NCI-H69 (cell line): ENCODE results near the gene WFDC10A.
"Not testable (repeated sequence)": the region's sequence is repeated elsewhere in the genome, so short reads cannot be mapped to it uniquely, and the experiment has no call there.

Source experiments
- DNase-seq: peaks from one replicate; lab custom pipeline; 2025; lab: John Stamatoyannopoulos, UW

WFDC10A gene

DNA sequence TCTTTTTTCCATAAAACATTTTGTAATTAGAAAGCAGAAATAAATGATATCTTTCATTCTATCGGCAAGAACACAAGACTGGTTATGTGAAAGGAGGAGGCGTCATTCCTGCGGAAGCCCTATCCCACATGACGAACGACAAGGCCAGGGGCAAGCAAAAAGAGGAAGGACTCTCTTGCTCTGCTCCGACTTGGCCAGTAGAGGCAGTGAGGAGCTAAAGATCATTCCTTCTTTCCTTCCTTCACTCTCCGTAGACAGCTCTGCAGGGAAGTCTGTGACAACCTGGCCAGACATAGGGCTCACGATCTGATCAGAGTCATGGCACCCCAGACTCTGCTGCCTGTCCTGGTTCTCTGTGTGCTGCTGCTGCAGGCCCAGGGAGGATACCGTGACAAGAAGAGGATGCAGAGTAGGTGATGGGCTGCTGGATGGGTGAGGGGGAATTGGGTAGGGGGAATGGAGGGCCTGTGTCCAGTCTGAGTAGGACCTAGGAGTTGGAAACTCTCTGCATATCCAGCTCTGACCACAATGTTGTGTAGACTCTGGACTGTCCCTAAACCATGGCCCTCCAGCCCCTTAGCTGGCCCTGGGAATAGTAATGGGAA lies at the start of gene WFDC10A:
Gene WFDC10A, plus strand, starts transcription at position 244 of the 605 bp plus-strand sequence. Its CDS starts 75 bp downstream, at position 319.
- DNase-seq, result peak; percentile 37

DNA sequence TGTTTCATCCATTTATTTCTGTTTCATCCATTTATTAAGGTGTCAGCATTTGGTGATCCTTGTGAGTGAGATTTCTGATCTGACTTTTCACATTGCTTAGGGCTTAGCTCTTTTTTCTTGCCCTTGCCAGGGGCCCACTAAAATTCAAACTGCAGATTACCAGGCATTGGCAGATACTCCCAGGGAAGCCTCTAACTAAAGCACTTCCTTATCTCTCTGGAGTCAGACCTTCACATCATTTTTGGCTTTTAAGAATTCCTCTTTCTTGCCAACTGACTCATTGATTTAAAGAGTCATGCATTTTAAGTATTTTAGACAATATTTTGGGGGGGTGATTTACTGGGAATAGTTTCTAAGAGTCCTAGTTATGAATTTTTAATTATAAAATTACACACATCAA lies 47.8 kb upstream of the WFDC10A start:
- no peak for DNase-seq

DNA sequence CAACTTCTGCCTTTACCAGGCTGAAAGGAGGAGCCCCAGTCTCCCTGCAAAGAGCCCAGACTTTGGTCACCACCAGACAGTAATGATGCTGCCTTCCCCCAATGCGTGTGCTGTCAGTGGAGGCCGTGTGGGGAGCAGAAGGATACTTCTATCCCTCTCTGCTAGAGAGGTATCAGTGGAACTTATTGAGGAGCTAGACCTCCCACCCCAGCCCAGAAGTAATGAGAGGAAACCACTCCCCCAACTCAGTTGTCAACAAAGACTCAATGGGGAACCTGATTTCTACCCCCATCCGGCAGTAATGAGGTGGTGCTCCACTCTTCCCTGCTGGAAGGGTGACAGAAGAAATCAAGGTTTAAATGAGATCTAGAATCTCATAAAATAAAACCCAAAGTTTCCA lies 46.0 kb upstream of the WFDC10A start:
- DNase-seq, result no peak

DNA sequence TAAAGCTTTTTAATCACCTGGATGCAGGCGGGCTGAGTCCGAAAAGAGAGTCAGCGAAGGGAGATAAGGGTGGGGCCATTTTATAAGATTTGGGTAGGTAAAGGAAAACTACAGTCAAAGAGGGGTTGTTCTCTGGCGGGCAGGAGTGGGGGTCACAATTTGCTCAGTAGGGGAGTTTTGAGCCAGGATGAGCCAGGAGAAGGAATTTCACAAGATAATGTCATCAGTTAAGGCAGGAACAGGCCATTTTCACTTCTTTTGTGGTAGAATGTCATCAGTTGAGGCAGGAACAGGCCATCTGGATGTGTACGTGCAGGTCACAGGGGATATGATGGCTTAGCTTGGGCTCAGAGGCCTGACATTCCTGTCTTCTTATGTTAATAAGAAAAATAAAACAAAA lies 45.2 kb upstream of the WFDC10A start:
- not testable (repeated sequence) for DNase-seq

DNA sequence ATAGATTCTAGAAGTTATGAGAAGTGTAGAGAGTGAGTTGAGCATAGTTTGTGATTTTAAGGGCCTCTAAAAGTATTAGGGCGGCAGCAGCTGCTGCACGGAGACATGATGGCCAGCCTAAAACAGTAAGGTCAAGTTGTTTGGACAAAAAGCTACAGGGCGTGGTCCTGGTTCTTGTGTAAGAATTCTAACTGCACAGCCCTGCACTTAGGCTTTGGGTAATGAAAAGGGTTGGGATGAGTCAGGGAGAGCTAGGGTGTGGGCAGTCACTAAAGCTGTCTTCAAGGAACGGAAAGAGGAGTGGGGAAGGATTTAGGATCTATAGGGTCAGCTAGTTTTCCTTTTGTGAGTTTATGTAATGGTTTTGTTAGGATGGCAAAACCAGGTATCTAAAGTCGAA lies 43.6 kb upstream of the WFDC10A start:
- not testable (repeated sequence) for DNase-seq

DNA sequence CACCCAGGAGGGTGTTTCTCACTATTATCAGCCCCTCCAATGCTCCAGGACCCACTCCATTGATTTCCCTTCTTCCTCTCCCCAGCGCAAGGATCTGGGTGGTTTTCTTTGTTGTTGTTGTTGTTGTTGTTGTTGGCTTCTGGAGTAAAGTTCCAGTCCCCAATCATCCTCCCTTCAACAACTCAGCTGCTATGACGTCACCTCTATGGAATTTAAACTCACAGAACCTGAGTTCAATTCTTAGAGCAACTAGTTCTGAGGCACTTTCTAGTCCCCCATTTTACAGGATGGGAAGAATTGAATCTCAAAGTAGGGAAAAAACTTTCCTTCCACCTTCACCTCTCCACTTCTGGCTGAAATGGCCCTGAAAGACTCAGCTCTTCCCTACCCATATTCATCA lies 40.7 kb upstream of the WFDC10A start:
- no peak for DNase-seq

DNA sequence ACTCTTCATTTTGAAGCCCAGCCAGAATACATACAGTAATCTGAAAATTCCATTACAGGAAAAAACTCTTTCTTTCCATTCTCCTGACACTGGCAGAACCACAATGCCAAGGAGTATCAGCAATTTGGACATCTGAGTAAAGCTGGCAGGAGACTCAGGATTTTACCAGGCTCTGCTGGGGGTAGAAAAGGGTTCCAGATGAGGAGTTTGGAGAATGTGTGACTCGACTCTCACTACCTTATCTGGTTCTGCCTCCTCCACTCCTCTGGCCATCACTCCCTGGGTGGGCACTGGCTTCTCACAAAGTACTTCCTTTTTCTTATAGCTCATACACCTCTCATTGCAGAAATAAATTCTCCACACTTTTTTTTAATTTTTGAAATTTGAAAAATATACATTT lies 39.8 kb upstream of the WFDC10A start:
- DNase-seq, result no peak

DNA sequence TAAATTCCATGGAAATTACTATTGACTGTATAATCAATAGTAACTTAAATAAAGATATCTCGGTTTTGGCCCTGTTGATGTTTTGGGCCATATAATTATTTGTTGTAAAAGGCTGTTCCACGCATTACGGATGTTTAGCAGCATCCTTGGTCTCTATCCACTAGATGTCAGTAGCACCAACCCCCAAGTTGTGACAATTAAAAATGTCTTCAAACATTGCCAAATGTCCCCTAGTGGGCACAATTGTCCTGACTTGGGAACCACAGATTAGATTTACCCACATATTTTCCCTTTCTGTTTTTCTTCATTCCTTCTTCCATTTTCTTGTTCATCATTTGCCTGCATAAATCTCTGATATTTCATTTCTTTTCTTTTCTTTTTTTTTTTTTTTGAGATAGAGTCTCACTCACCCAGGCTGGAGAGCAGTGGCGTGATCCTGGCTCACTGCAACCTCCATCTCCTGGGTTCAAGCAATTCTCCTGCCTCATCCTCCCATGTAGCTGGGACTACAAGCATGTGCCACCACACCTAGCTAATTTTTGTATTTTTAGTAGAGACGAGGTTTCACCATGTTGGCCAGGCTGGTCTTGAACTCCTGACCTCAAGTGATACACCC lies 36.9 kb upstream of the WFDC10A start:
- DNase-seq, result peak; percentile 66

DNA sequence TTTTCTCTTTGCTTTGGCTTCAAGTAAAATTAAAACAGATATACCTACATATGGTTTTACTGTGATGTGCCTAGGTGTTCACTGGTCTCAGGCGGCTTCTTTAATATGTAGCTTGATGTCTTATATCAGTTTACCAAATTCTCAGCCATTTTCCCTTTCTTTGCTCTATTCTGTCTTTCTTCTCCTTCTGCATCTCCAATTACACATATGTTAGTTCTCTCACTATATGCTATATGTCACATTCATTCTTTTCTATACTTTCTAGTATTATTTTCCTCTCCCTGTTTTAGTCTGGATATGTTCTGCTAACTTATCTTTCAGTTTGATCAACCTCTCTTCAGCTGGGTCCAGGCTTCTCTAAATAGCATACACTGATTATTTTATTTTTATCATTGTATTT lies 36.0 kb upstream of the WFDC10A start:
- DNase-seq, result no peak

DNA sequence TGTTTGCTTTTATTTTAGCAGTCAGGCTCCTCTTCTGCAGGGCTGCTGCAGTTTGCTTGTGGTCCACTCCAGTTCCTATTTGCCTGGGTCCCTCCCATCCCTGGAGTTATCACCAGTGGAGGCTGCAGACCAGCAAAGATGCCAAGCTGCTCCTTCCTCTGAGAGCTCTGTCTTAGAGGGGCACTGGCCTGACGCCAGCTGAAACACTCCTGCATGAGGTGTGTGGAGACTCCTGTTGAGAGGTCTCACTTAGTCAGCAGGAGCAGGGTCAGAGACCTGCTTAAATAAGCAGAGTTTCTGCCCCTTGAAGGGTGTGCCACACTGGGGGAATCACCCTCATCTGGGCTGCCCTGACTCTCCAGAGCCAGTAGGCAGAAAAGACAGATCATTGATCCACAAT lies 34.3 kb upstream of the WFDC10A start:
- DNase-seq, result no peak

DNA sequence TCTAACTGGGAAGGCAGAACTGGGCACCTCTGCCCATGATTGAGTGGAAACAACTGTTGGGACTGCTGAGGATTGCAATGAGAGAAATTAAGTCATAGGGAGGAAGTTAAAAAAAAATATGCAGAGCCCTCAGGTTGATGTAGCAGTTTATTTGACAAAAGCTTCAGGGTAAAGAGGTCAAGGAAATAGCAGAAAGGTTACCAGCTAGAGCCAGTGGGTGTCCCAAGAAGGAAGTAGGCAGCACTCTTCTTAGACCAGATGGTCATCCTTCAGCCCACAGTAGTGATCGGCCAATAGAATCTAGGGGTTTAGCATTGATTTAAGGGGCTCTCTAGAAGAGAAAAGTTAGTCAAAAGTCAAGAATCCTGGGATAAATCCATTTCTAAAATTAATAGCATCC lies 21.7 kb upstream of the WFDC10A start:
- DNase-seq, result no peak

DNA sequence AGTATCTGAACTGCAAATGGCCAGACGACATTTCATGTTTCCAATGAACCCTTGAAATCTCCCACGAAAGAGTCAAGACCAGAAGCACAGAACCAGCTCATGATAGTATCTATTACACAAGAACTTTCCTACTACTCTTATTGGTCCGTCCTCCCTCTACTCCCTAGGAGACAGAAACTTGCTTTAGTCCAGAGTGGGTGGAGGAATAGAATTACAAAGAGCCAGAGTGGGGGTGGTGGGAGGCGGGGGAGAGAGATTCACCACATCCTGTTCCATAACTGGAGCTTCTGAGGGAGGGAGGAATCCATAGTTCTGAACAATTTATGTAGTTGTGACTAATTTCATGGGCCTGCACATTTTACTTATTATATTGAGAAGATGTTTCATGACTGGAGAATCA lies 18.5 kb upstream of the WFDC10A start:
- DNase-seq, result no peak

DNA sequence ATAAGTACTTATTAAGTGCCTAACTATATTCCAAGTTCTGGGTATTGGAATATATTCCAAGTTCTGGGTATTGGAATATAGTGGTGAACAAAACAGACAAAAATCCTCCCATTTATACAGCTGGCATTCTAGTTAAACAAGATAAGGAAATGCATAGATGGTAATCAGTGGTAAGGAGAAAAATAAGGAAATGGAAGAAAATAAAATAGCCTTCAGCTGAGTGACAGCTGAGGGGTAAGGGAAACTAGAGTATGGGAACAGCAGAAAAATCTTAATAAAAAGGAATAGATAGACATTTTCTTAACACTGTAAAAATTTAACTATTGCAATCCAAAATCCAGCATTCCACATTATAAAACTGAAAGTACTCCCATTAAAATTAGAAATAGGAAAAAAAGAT lies 17.2 kb upstream of the WFDC10A start:
- no peak for DNase-seq

DNA sequence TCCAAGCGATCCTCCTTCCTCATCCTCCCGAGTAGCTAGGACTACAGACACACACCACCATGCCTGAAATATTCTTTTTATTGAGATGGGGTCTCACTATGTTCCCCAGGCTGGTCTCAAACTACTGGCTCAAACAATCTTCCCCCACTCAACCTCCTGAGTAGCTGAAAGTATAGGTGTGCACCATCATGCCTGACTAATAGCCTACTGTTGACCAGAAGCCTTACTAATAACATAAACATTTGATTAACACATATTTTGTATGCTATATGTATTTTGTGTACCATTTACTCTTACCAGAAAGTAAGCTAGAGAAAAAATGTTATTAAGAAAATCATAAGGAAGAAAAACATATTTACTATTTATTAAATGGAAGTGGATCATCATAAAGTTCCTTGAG lies 11.9 kb upstream of the WFDC10A start:
- DNase-seq, result no peak

DNA sequence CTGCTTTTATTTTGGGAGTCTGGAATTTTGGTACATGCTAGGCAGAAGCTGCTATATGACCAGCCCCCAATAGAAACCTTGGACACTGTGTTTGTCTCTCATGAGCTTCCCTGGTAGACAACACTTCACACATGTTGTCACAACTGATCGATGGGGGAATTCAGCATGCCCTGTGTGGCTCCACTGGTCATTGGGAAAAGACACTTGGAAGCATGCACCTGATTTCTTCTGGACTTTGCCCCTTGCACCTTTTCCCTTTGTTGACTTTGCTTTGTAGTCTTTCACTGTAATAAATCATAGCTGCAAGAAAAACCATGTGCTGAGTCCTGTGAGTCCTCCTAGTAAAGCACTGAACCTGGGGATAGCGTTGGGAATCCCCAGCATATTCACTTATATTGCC lies 7.9 kb upstream of the WFDC10A start:
- peak; percentile 1 for DNase-seq

DNA sequence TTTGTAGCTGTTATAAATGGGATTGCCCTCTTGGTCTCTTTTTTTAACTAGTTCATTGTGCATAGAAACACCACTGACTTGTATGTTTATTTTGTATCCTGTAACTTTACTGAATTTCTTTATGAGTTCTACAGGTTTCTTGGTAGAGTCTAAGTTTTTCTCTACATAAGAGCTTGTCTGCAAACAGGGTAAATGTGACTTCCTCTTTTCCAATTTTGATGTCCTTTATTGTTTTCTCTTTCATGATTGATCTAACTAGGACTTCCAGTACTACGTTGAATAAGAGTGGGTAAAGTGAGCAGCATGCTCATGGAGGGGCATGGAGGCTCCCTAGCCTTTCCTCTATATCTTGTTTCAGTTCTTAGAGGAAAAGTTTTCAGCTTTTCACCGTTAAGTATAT lies 3.0 kb upstream of the WFDC10A start:
- DNase-seq, result no peak

DNA sequence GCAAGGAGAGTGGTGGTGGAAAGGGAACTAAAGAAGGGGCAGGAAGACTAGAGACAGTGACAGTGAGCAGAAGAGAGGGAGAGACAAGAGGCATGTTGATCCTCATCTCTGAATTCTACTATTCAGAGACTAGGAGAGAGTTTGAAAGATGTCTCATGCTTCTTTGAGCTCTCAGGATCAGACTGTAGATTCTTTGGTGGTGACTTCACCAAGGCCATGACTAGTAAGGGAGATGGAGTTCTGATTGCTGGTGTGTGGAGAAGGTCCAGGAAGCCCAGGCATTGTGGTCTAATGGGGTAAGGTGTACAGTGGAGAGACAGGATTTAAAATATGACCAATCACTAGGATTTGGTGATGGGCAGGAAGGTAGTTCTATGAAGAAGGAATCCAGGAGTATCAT lies 832 bp downstream of the WFDC10A start:
- no peak for DNase-seq

DNA sequence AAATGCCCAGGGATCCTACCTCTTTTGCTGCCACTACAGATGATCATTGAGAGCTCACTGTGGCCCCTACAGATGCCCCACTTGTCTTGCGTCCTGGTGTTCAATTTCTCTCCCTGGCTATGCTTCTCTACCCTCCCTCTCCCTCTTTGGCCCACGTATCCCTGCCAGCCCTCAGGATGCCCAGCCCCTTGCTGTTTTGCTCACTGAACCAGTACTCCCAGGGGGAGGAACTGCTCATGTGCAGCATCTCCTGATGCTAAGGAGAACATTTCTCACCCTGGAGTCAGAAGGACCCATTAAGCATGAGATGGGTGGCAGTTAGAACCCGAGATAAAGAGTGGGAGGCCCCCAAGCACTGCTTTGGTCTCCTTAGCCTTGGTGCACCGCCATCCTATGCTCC lies 1.6 kb downstream of the WFDC10A start, which contains the start of gene WFDC9:
Gene WFDC9, minus strand, starts transcription at position 101 of the 400 bp plus-strand sequence. CDS start 21,103 bp downstream, outside the sequence.
- DNase-seq, result no peak

DNA sequence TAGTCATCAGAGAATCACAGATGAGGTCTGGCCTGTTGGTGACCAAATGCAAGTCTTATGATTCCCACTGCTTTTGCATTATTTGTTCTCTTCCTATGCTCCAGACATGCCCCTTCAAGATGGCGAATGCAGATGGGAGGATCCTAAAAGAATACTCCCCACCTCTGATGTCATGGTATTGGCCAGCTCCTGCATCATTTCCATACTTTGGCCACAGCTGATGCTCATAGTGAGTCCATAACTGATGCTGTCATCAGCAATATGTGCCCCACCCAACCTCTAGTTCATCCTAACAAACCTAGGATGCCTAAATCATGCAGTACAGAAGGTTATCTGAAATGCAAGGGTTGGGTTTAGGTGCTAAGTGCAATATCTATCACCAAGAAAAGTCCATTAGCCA lies 7.0 kb downstream of the WFDC10A start:
- no peak for DNase-seq

DNA sequence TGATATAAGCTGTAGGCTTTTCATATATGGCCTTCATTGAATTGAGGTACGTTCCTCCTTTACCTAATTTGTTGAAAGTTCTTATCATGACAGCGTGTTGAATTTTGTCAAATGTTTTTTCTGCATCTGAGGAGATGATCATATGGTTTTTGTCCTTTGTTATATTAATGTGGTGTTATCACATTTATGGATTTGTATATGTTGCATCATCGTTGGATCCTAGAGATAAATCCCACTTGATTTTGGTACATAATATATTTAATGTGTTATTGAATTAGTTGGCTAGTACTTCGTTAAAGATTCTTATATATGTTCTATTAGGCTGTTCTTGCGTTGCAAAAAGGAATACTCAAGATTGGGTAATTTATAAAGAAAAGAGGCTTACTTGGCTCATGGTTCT lies 10.1 kb downstream of the WFDC10A start:
- no peak for DNase-seq

DNA sequence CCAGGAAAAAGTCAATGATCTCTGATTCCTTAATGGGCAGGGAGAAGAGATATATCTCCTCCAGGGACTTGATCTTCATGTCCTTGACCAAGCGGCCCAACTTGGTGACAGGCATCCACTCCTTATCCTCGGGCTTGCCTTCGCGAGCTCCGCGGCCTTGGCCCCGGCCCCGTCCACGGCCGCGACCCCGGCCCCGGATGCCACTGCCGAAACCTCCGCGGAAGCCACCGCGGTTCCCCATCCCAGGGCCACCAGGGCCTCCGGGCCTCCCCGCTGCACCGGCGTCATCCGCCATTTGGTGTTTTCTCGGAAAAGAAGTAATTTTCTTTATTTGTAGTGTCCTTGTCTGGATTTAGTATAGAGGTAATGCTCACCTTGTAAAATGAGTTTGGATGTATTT lies 11.5 kb downstream of the WFDC10A start:
- not testable (repeated sequence) for DNase-seq

DNA sequence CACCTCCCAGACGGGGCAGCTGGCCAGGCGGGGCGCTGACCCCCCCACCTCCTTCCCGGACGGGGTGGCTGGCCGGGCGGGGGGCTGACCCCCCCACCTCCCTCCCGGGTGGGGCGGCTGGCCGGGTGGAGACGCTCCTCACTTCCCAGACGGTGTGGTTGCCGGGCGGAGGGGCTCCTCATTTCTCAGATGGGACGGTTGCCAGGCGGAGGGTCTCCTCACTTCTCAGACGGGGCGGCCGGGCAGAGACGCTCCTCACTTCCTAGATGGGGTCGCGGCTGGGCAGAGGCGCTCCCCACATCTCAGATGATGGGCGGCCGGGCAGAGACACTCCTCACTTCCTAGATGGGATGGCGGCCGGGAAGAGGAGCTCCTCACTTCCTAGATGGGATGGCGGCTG lies 16.3 kb downstream of the WFDC10A start:
- DNase-seq, result not testable (repeated sequence)

DNA sequence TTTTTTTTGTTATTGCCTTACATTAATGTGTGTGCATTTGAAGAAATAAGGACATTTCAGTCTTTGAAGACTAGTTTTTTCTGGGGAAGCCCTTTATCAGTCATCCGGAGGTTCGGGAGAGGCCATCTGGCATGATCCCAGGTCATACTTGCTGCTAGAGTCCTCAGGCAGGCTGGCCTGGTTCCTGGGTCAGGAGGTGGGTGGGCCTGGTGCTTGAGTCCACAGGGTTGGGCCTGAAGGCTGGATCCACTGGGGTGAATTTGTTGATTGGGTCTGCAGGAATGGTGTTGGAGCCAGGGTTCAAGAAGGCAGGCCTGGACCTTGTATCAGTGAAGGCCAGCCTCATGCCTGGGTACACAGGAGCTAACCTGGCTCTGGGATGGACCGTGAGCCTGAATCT lies 17.3 kb downstream of the WFDC10A start:
- DNase-seq, result no peak

DNA sequence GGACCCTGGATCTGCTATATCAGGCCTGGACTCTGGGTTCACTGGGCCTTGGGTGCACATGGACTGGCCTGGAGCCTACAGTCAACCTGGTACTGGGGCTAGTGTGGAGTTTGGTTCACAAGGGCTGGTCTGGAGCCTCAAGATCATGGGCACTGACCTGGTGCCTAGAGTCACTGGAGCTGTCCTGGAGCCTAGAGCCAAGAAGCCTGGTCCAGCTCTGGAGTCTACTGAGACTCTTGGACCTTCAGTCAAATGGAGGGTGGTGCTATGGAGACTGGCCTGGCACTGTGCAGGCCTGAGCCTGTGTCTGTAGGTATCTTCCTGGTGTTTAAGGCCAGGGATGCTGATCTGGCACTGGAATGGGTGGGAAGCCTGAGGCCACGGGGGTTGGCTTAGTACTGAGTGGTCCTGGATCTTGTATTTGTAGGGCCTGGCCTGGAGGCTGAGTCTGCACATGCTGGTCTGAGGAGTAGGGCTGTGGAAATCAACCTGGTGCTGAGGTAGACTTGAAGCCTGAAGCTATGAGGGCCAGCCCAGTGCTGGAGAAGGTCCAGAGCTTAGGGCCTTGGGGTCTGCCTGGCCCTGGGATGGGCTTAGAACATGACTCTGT lies 18.0 kb downstream of the WFDC10A start:
- no peak for DNase-seq
